Left ventricle myocardium inferior (tissue), 1 donor: Measurements from ENCODE around the gene ANKK1. TPM values are rescaled to one million over a fixed set of nuclear protein-coding genes. Genes with fewer than 3 reads are reported as not detected.

Source experiments
- DNase-seq: peaks from one replicate; pipeline ENCODE4 v3.0.0-alpha.2; 2020
- H3K27ac ChIP-seq: fragments of 200-600 bp; replicated peaks from 2 replicates; pipeline ENCODE4 v1.8.0; 2021
- H3K27me3 ChIP-seq: fragments of 200-600 bp; 2 replicates; pipeline ENCODE4 v1.8.0; 2021; ENCODE audit warnings: low read depth
- H3K36me3 ChIP-seq: fragments of 200-600 bp; 2 replicates; pipeline ENCODE4 v1.8.0; 2021
- H3K4me1 ChIP-seq: fragments of 200-600 bp; 2 replicates; pipeline ENCODE4 v1.8.0; 2021
- H3K4me3 ChIP-seq: fragments of 200-600 bp; 2 replicates; pipeline ENCODE4 v1.8.0; 2021; ENCODE audit warnings: mild to moderate bottlenecking, moderate library complexity
- H3K9me3 ChIP-seq: fragments of 200-600 bp; replicated peaks from 2 replicates; pipeline ENCODE4 v1.8.0; 2021
- intact Hi-C: fragments of 100-400 bp; cut with micrococcal nuclease; formaldehyde crosslinking; loops from one replicate; pipeline ENCODE4 v1.11.0; 2022
- total RNA-seq: library from RNA; stranded (reverse); fragmentation: NEBNext Ultra II Directional; extraction: Animal tissue kit (Norgen Biotek cat#: 25700); gene quantifications from one replicate; pipeline ENCODE4 v1.2.1, GENCODE V29; 2021
- TF ChIP-seq, protein P1 (sequence below): fragments of 200-600 bp; IDR thresholded peaks from 2 replicates; pipeline ENCODE4 v1.8.0; 2021; ENCODE audit warnings: antibody characterized with exemption, mild to moderate bottlenecking, borderline replicate concordance
- donor health status: DM: no; HTN: yes; CAD: no; lungs with severe emphysema.

ANKK1 gene
- total RNA-seq, 1 donor from 2014 or later = not detected

DNA sequence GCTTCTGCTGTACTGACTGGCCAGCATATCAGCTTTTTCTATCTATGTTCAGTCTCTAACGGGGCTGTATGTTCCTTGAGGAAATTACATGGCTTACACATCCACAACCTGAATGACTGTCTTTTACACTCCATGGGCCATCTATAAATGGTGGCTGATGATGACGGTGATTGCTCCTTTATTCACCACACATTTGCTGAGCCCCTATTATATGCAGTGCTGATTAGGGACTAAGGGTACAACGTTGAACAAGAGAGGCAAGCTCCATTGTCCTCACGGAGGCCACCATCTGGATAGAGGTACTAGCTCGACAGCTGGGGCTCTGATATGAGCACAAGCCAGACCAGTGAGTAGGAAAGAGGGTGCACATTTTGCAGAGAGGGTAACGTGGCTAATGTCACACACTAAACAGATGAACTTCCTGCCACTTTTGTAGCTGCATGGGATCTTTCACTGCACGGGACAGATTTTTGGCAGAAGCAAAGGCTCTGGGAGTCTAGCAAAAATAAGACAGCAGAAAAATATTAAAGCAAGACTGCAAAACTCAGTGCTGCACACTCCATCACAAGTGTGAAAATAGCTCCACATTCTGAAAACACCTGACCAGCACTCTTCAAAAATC is 57.0 kb downstream of the ANKK1 start:
- intact Hi-C loops = no loop called here
- DNase-seq = no peak
- TF ChIP-seq, protein P1, sequence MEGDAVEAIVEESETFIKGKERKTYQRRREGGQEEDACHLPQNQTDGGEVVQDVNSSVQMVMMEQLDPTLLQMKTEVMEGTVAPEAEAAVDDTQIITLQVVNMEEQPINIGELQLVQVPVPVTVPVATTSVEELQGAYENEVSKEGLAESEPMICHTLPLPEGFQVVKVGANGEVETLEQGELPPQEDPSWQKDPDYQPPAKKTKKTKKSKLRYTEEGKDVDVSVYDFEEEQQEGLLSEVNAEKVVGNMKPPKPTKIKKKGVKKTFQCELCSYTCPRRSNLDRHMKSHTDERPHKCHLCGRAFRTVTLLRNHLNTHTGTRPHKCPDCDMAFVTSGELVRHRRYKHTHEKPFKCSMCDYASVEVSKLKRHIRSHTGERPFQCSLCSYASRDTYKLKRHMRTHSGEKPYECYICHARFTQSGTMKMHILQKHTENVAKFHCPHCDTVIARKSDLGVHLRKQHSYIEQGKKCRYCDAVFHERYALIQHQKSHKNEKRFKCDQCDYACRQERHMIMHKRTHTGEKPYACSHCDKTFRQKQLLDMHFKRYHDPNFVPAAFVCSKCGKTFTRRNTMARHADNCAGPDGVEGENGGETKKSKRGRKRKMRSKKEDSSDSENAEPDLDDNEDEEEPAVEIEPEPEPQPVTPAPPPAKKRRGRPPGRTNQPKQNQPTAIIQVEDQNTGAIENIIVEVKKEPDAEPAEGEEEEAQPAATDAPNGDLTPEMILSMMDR = no peak
- Histone ChIP-seq H3K4me1 (no peaks in the 10 kb centered on the region), H3K27ac (no peak overlapping the region), H3K27me3 (peaks cover 75% of the 10 kb centered on the region), H3K36me3 (no peaks in the 10 kb centered on the region), H3K9me3 (no peaks in the 10 kb centered on the region), H3K4me3 (no peak overlapping the region)

DNA sequence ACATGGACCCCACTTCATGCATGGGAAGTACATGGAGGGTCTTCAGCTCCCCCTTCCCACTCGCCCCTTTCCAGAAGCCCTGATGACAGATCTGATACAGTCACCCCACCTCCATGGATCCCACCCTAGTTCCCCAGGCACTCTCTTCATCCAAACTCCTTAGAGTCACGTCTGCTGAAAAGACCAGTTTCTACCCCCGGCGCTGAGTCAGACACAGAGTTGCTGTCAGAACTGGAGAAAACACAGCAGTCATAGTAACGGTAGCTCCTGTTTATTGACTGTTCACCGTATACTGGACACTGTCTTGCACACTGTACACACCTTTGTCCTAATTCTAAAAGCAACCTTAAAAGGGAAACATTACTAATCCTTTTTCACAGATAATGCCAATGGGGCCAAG is 58.5 kb downstream of the ANKK1 start:
- Histone ChIP-seq H3K27ac (no peak overlapping the region), H3K4me3 (no peak overlapping the region), H3K36me3 (no peaks in the 10 kb centered on the region), H3K9me3 (no peaks in the 10 kb centered on the region), H3K27me3 (peaks cover 64% of the 10 kb centered on the region), H3K4me1 (no peaks in the 10 kb centered on the region)
- intact Hi-C loops = no loop called here
- DNase-seq = no peak
- TF ChIP-seq, protein P1 = no peak

DNA sequence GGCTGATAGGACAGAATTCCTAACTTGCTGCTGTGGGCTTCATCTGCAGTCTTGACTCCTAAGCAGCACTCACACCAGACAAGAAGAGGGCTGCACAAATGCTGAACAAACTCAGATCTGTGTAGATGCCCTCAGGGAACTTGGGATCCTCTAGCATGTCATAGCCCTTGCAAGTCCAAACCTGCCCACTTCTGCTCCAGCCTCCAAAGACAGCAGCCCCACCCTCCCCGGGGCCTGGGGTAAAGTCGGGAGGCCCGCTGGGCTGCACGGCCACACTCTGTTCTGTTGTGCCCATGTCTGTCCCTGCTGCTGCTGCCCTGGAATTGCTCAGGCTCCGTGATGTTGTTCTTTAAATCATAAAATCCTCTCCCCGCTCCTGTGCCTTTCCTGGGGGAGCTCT is 59.4 kb downstream of the ANKK1 start:
- no peaks in the 10 kb centered on the region for H3K36me3 ChIP-seq
- DNase-seq = no peak
- TF ChIP-seq, protein P1 = no peak
- intact Hi-C loops = no loop called here
- H3K27me3 ChIP-seq = peaks cover 59% of the 10 kb centered on the region
- no peak overlapping the region for H3K27ac ChIP-seq
- H3K4me3 ChIP-seq = no peak overlapping the region
- no peaks in the 10 kb centered on the region for H3K9me3 ChIP-seq
- no peaks in the 10 kb centered on the region for H3K4me1 ChIP-seq

DNA sequence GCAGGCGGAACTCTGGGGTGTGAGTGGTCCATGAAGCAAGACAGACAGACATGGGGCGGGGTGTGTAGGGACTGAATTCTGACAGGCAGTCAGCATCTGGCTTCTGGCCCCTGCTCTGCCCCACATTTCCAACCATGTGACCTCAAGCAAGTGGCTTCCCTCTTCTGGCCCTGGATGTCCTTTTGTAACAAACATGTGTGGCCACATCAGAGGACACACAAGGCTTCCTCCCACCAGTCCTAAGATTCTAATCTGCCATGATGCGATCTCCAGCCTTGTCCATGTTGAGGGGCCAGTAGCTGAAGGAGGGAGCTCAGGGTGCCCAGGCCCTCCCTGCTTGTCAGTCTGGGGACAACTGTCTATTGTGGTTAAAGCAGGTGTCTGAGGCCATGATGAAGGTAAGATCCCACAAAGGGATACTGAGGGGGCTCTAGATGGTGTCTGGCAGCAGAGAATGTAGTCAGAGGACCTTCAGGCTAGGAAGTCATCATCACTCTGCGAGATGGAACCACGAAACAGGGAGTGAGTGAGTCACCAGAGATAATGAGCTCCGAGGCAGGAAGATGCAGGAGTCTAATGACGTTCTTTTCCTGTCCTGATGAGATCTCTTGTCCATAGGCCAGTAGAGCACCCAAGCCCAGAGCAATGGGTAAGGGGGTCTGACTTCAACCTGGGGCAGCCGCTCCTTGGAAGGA is 60.2 kb downstream of the ANKK1 start:
- intact Hi-C loops = no loop called here
- Histone ChIP-seq H3K36me3 (no peaks in the 10 kb centered on the region), H3K9me3 (no peaks in the 10 kb centered on the region), H3K27ac (no peak overlapping the region), H3K4me3 (no peak overlapping the region), H3K27me3 (peaks cover 51% of the 10 kb centered on the region), H3K4me1 (no peaks in the 10 kb centered on the region)
- TF ChIP-seq, protein P1 = no peak
- no peak for DNase-seq

DNA sequence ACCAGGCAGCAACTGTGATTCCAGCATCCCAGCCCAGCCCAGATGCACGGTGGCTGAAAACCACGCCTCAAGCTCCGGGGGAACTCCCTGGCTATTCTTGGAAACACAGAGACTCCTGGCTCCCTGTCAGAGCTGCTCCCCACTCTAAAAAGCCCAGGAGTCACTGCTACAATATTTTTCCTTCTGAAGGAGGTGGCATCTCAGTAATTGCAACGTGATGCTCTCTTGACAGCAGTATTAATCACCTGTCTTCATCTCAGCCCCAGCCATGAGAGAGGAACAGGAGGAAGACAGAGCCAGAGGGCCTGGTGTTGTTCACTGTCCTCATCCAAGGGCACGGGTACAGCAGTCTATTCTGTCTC is 60.7 kb downstream of the ANKK1 start:
- no peak for DNase-seq
- H3K9me3 ChIP-seq = no peaks in the 10 kb centered on the region
- intact Hi-C loops = no loop called here
- no peak overlapping the region for H3K4me3 ChIP-seq
- H3K27ac ChIP-seq = no peak overlapping the region
- H3K36me3 ChIP-seq = no peaks in the 10 kb centered on the region
- TF ChIP-seq, protein P1 = no peak
- no peaks in the 10 kb centered on the region for H3K4me1 ChIP-seq
- H3K27me3 ChIP-seq = peaks cover 45% of the 10 kb centered on the region
